Kidney epithelial cell (primary cell): ENCODE measurements around the gene ADAP2. TPM values are rescaled to one million over a fixed set of nuclear protein-coding genes. Genes with fewer than 3 reads are reported as not detected.
"Not testable (repeated sequence)": the region's sequence is repeated elsewhere in the genome, so short reads cannot be mapped to it uniquely, and the experiment has no call there.

Experiments
- DNase-seq: peaks from one replicate; pipeline ENCODE4 v3.0.0-alpha.2; 2010; ENCODE audit warnings: low read depth
- H3K27me3 ChIP-seq: 2 replicates; pipeline ENCODE4 v1.6.0; 2011; ENCODE audit warnings: low read length; ENCODE audit not compliant: control insufficient read depth, insufficient read depth
- H3K36me3 ChIP-seq: 2 replicates; pipeline ENCODE4 v1.5.1; 2011; ENCODE audit warnings: low read length; ENCODE audit not compliant: control insufficient read depth, insufficient read depth
- H3K4me3 ChIP-seq: 2 replicates; pipeline ENCODE4 v1.5.1; 2011; ENCODE audit warnings: low read depth, mild to moderate bottlenecking, control low read depth, low read length
- CTCF ChIP-seq: IDR thresholded peaks from 2 replicates; pipeline ENCODE4 v1.5.1; 2011; ENCODE audit warnings: mild to moderate bottlenecking, moderate library complexity, low read length, control low read depth, inconsistent platforms; ENCODE audit not compliant: insufficient read depth, poor library complexity, severe bottlenecking
- total RNA-seq: library from RNA; depleted of rRNA; stranded (reverse); fragments of >200 nt; gene quantifications from 2 replicates; pipeline ENCODE4 v1.2.3, GENCODE V29; 2015

The ADAP2 gene
- total RNA-seq, 1 donor from 2014 or later = 10.0 TPM

- peak within 1 kb of the TSS; percentile 95 for H3K4me3 ChIP-seq
- H3K36me3 ChIP-seq = peaks cover 2% of the 10 kb centered on the region
- peak; percentile 47 for DNase-seq
- H3K27me3 ChIP-seq = no peaks in the 10 kb centered on the region
- TF ChIP-seq CTCF = no peak
These were observed 15.4 kb upstream of the ADAP2 start, which contains the start of gene TEFM for GRCh38 chr17:30906101-30906911. Gene TEFM, minus strand, starts transcription at chr17:30906238. Its CDS starts 40 bp downstream, at chr17:30906198.

- H3K4me3 ChIP-seq = no peak overlapping the region
- peaks cover 2% of the 10 kb centered on the region for H3K36me3 ChIP-seq
- no peak for DNase-seq
- TF ChIP-seq CTCF = no peak
- H3K27me3 ChIP-seq = no peaks in the 10 kb centered on the region
These were observed 12.9 kb upstream of the ADAP2 start for GRCh38 chr17:30908717-30909420.

GRCh38 chr17:30910151-30910550 is 11.6 kb upstream of the ADAP2 start:
- not testable (repeated sequence) for H3K27me3 ChIP-seq, H3K4me3 ChIP-seq, H3K36me3 ChIP-seq, DNase-seq

GRCh38 chr17:30913955-30914354 is 7.8 kb upstream of the ADAP2 start:
- Histone ChIP-seq H3K4me3 (no peak overlapping the region), H3K36me3 (no peaks in the 10 kb centered on the region), H3K27me3 (no peaks in the 10 kb centered on the region)
- no peak for DNase-seq
- no peak for TF ChIP-seq CTCF

- no peak for TF ChIP-seq CTCF
- H3K4me3 ChIP-seq = no peak overlapping the region
- DNase-seq = no peak
- H3K27me3 ChIP-seq = no peaks in the 10 kb centered on the region
- no peaks in the 10 kb centered on the region for H3K36me3 ChIP-seq
These were observed 5.7 kb upstream of the ADAP2 start for GRCh38 chr17:30915833-30916611.

- H3K36me3 ChIP-seq = no peaks in the 10 kb centered on the region
- no peak for TF ChIP-seq CTCF
- peaks cover 3% of the 10 kb centered on the region for H3K27me3 ChIP-seq
- DNase-seq = no peak
- H3K4me3 ChIP-seq = no peak overlapping the region
These were observed 4.7 kb upstream of the ADAP2 start for GRCh38 chr17:30917050-30917449.
